Measurements from ENCODE around the gene KCNMB3. TPM values are rescaled to one million over a fixed set of nuclear protein-coding genes. Genes with fewer than 3 reads are reported as not detected.
"Not testable (repeated sequence)": the region's sequence is repeated elsewhere in the genome, so short reads cannot be mapped to it uniquely, and the experiment has no call there.

KCNMB3 gene
- total RNA-seq, 4 donors from 2014 or later, result 0.47 to 1.7 (median 0.68) TPM

- H3K27ac ChIP-seq, result no peak overlapping the region
- peaks cover 48% of the 10 kb centered on the region for H3K36me3 ChIP-seq
- no peaks in the 10 kb centered on the region for H3K27me3 ChIP-seq
- no peaks in the 10 kb centered on the region for H3K4me1 ChIP-seq
- H3K9me3 ChIP-seq, result no peaks in the 10 kb centered on the region
- WGBS, result 81% methylated on average over 2 of the region's 2 CpGs
- no peak for DNase-seq (ENCODE audit: low spot score in 2 of 2)
- TF ChIP-seq POLR2AphosphoS5 (IDR thresholded peaks at IDR 0.05) (no peak), POLR2A (IDR thresholded peaks at IDR 0.05) (no peak), CTCF (IDR thresholded peaks at IDR 0.05) (no peak), EP300 (IDR thresholded peaks at IDR 0.05) (no peak)
- H3K4me3 ChIP-seq, result no peak overlapping the region
Measured at GRCh38 chr3:179223548-179223947, 27.4 kb downstream of the KCNMB3 start.

GRCh38 chr3:179218213-179218612 is 32.7 kb downstream of the KCNMB3 start:
- H3K27me3 ChIP-seq; H3K4me1 ChIP-seq; DNase-seq (ENCODE audit: low spot score in 2 of 2); H3K4me3 ChIP-seq; H3K27ac ChIP-seq; H3K9me3 ChIP-seq: not testable (repeated sequence)
- 95% methylated on average over 1 of the region's 1 CpG for WGBS
- H3K36me3 ChIP-seq, result peaks cover 22% of the 10 kb centered on the region

- not testable (repeated sequence) for H3K4me1 ChIP-seq
- WGBS, result 100% methylated on average over 1 of the region's 1 CpG
Measured at GRCh38 chr3:179215550-179215949, 35.4 kb downstream of the KCNMB3 start.

GRCh38 chr3:179200790-179201189 is 50.1 kb downstream of the KCNMB3 start:
- no peak for TF ChIP-seq POLR2A (IDR thresholded peaks at IDR 0.05)
- no peak for TF ChIP-seq POLR2AphosphoS5 (IDR thresholded peaks at IDR 0.05)
- TF ChIP-seq EP300 (IDR thresholded peaks at IDR 0.05), result no peak
- H3K27me3 ChIP-seq, result no peaks in the 10 kb centered on the region
- H3K9me3 ChIP-seq, result no peaks in the 10 kb centered on the region
- peaks cover 45% of the 10 kb centered on the region for H3K36me3 ChIP-seq
- H3K4me1 ChIP-seq, result peaks cover 11% of the 10 kb centered on the region
- H3K27ac ChIP-seq, result no peak overlapping the region
- no peak for DNase-seq (ENCODE audit: low spot score in 2 of 2)
- WGBS, result 94% methylated on average over 2 of the region's 2 CpGs
- no peak overlapping the region for H3K4me3 ChIP-seq

More at GRCh38 chr3:179215550-179215949, 35.4 kb downstream of the KCNMB3 start:
- not testable (repeated sequence) for H3K27ac ChIP-seq; DNase-seq (ENCODE audit: low spot score in 2 of 2); H3K9me3 ChIP-seq; H3K4me3 ChIP-seq; H3K27me3 ChIP-seq
- H3K36me3 ChIP-seq, result peaks cover 25% of the 10 kb centered on the region

- no peaks in the 10 kb centered on the region for H3K27me3 ChIP-seq
- TF ChIP-seq POLR2AphosphoS5 (IDR thresholded peaks at IDR 0.05), result no peak
- TF ChIP-seq EP300 (IDR thresholded peaks at IDR 0.05), result no peak
- no peak for TF ChIP-seq POLR2A (IDR thresholded peaks at IDR 0.05)
- TF ChIP-seq CTCF (IDR thresholded peaks at IDR 0.05), result no peak
- DNase-seq (ENCODE audit: low spot score in 2 of 2), result no peak
- WGBS, result 96% methylated on average over 4 of the region's 4 CpGs
- no peaks in the 10 kb centered on the region for H3K9me3 ChIP-seq
- H3K27ac ChIP-seq, result no peak overlapping the region
- peaks cover 18% of the 10 kb centered on the region for H3K36me3 ChIP-seq
- H3K4me1 ChIP-seq, result peaks cover 22% of the 10 kb centered on the region
- no peak overlapping the region for H3K4me3 ChIP-seq
Measured at GRCh38 chr3:179196700-179197099, 54.2 kb downstream of the KCNMB3 start.

- Histone ChIP-seq H3K9me3 (no peaks in the 10 kb centered on the region), H3K4me1 (peaks cover 22% of the 10 kb centered on the region), H3K4me3 (no peak overlapping the region), H3K27me3 (no peaks in the 10 kb centered on the region), H3K36me3 (peaks cover 12% of the 10 kb centered on the region), H3K27ac (no peak overlapping the region)
- WGBS, result 12% methylated on average over 1 of the region's 1 CpG
- DNase-seq (ENCODE audit: low spot score in 2 of 2), result no peak
- TF ChIP-seq EP300 (IDR thresholded peaks at IDR 0.05), result no peak
- TF ChIP-seq CTCF (IDR thresholded peaks at IDR 0.05), result no peak
- TF ChIP-seq POLR2AphosphoS5 (IDR thresholded peaks at IDR 0.05), result no peak
- no peak for TF ChIP-seq POLR2A (IDR thresholded peaks at IDR 0.05)
Measured at GRCh38 chr3:179196098-179196497, 54.8 kb downstream of the KCNMB3 start.

- H3K4me1 ChIP-seq, result peaks cover 25% of the 10 kb centered on the region
- TF ChIP-seq EP300 (IDR thresholded peaks at IDR 0.05), result no peak
- no peak for TF ChIP-seq POLR2AphosphoS5 (IDR thresholded peaks at IDR 0.05)
- no peak for TF ChIP-seq POLR2A (IDR thresholded peaks at IDR 0.05)
- no peak for TF ChIP-seq CTCF (IDR thresholded peaks at IDR 0.05)
- no peak for DNase-seq (ENCODE audit: low spot score in 2 of 2)
- no peaks in the 10 kb centered on the region for H3K9me3 ChIP-seq
- no peak overlapping the region for H3K4me3 ChIP-seq
- H3K27me3 ChIP-seq, result no peaks in the 10 kb centered on the region
- 76% methylated on average over 4 of the region's 4 CpGs for WGBS
- H3K36me3 ChIP-seq, result peaks cover 3% of the 10 kb centered on the region
- no peak overlapping the region for H3K27ac ChIP-seq
Measured at GRCh38 chr3:179194931-179195330, 56.0 kb downstream of the KCNMB3 start.
